NCI-H2029 (cell line): ENCODE results near the gene GNAL.
"Not testable (repeated sequence)": the region's sequence is repeated elsewhere in the genome, so short reads cannot be mapped to it uniquely, and the experiment has no call there.

Experiments
- DNase-seq: peaks from one replicate; lab custom pipeline; 2025; lab: John Stamatoyannopoulos, UW

The GNAL gene

DNA sequence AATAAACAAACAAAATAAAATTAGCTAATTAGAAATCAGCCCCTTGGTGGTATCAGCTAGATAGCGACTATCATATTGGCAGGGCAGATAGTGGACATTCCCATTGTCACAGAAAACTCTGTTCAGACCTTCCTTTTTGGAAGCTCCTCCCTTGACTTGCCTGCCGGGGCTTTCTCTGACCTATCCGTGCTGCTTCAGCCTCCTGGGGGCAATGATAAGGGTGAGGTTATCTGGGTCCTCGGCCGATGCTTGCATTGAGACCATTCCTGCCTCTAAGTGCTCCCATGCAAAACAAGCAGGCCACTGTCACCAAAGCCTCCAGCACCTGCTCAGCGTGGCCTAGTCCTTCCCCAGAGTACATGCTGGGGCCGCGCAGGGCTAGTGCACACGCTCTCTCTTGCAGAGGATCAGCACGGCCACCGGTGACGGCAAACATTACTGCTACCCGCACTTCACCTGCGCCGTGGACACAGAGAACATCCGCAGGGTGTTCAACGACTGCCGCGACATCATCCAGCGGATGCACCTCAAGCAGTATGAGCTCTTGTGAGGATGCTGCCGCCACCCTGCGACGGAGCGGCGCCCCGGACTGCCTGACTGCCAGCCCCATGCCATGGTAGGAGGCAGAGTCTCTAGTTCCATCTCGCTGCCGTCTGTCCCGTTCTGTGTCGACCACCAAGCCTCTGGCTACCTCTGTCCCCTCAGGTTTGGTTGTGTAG lies 191.7 kb downstream of the GNAL start:
- no peak for DNase-seq

DNA sequence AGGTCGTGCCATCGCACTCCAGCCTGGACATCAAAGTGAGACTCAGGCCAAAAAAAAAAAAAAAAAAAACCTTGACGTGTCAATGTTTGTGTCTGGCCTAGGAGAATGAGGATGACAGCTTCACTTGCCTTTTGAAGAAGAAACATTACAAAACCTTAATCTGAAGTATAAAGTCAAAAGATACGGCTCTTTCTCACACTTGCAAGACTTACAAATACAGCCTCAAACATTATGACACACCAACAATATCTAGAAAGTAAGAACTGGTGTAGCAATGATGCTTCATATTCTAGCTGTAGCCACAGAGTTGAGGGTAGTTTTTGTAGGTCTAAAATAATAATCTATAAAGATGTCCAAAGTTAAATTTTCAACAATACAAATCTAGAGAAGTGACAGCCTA lies 193.6 kb downstream of the GNAL start:
- no peak for DNase-seq

DNA sequence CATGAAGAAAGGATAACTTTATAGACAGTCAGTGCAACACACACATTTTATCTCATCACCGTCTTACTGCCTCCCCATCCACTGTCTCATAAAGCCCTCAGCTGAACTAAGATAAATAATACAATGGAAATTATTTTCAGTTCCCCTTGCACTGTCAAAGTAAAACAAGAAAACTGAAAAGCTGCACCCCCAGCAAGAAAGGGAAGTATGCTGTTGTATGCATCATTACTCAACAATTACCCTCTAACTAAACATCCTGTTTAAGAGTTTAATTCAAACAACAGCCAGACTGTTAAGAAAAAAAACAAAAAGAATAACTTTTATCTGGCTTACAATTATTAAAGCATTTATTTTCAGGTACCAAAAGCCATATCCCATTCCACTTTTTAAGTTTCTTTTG lies 194.1 kb downstream of the GNAL start:
- no peak for DNase-seq

DNA sequence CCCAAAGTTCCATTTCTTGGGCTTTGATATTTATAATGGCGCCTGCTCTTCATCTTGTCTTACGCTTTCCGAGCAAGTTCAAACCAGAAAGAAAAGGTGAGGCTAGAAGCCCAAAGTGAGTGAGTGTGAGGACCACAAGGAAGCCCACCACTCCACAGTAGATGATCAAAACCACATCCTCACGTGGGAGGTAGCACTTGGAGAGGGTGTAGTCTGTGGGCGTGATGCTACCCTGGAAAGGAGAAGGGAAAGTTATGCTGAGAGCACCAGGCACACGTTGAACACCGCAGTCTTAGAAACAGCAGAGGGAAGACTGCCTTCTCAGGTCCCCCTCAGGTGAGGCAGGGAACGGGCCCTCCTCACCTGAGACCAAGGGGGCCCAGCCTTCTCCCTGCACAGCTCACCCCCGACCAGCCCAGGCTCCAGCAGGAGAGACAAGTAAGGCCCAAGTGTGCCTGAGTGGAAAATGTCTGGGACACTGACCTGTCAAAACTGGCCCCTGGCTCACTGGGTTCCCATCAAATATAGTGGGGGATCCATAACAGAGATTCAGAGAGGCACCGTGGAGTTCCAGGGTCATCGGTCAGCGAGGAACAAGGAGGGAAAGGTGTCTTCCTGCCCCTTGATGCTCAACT lies 195.4 kb downstream of the GNAL start:
- DNase-seq, result no peak

DNA sequence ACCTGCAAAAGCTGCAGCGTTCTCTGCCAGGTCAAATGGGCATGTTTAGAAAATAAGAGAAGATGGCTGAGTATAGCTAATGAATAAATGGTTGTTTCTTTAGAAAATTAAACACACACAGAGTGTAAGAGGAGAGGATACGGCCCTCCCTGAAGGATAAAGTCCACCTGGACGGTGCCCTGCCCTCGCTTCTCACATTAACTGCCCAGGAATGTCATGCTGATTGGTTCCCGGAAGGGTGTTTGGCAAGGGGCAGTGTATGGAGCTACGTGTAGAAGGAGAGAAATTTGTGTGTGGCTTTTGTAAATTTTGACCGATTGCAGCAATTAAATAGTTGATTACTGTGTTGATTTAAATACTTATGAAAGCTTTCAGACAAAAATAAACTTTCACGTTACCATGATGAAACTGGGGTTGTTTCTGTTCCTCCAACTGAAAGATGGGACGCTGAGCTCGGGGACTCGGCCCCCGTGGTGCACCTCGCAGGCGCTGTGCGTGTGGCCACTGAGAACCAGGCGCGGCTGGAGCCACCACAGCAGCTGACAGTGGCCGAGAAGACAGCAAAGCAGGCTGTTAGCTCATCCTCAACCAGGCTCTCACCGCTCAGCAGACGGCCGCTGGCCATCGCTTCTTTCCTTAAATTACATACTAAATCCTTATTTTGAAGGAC lies 196.3 kb downstream of the GNAL start:
- no peak for DNase-seq

DNA sequence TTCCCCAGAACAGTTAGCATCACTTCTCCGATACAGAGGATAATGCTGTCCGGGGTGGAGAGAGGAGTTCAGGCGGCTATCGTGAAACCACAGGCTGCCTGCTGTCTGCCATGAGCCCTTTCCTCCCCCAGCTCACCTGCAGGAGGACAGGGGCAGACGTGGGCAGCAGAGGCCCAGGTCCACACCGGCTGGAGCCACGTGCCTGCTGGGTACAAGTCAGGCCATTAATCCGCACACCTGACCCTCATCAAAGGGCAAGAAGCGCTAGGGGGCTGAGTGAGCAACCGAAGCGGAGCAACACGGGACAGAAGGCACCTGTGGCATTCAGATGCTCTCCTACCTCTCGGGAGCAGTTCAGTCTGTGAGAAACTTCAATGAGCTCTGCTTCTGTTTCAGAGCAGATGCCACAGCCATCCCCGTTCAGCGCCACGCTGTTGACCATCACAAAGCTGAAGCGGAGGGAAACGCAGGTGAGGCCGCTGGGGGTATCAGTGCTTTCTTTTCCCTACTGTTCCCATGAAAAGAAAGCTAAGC lies 197.6 kb downstream of the GNAL start:
- no peak for DNase-seq

DNA sequence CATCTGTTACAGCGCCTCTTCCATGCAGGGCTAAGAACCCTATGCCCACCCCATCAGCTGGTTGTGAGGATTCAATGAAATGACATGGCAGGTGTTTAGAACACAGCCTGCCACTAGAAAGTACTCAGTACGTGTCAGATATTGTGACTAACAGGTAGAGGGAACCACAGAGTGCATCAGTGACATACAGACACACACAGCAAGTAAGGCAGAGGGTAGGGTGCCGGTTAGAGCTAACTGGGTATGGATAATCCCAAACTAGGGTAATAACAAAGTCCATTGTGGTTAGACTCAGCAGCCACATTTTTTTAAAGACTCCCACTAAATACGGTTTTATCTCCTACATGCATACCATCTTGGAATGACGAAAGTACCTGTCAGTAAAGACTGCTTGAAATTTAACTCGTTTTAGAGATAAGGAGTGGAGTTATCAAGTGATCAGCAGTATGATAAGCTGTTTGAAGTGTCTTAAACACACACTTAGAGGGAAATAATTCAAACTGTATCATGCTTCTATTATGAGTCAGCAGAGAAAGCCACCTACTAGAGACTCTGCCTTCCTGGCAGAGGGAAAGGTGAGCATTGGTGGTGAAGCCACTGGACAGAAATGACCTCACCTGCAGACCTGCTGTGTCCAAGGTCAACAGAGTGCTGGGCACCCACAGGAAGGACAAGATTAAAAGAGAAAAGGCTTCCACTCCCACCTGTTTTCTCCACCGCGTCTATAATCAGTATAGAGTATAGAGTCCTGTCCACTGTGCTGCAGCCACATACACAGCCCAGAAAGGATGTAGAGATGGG lies 198.5 kb downstream of the GNAL start:
- no peak for DNase-seq

DNA sequence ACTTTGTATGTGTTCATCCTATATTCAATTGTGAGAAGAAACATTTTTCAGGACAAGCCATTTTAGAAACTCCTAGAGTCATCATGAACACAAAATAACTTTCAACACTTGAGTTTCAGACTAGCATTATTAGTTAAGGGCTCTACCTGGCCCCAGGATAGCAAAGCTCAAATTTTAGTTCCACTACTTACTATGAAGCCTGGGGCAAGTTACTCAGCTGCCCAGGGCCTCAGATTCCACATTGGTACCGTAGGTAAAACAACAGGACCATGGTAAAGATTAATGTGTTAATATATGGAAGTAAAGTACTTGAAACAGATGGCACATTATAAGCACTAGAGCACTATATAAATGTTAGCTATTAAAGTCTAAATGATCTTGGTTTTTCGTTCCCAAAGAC lies 199.7 kb downstream of the GNAL start:
- DNase-seq, result no peak

DNA sequence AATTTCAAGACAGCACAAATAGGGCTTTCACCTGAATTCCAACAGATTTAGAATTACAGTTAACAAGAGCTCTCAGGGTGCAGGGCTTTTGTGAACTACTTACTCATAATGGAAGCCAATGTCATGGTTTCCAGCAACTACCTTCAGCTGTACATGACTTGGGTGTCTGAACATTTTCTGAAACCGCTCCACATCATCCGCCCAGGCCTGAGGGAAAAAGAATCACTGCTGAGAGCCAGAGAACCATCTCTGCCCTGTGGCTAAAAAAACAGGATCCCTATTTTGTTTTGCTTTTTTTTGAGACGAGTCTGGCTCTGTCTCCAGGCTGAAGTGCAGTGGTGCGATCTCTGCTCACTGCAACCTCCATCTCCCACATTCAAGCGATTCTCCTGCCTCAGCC lies 200.2 kb downstream of the GNAL start:
- no peak for DNase-seq

DNA sequence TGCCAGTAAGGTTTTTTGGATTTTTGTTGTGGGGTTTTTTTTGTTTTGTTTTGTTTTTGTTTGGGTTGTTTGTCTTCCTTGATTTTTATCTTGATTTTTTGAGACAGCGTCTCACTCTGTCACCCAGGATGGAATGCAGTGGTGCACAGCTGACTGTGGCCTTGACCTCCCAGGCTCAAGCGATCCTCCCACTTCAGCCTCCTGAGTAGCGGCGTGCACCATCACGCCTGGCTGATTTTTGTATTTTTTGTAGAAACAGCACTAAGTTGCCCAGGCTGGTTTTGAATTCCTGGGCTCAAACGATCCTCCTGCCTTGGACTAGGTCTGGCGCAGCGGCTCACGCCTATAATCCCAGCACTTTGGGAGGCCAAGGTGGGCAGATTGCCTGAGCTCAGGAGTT lies 202.7 kb downstream of the GNAL start:
- no peak for DNase-seq

DNA sequence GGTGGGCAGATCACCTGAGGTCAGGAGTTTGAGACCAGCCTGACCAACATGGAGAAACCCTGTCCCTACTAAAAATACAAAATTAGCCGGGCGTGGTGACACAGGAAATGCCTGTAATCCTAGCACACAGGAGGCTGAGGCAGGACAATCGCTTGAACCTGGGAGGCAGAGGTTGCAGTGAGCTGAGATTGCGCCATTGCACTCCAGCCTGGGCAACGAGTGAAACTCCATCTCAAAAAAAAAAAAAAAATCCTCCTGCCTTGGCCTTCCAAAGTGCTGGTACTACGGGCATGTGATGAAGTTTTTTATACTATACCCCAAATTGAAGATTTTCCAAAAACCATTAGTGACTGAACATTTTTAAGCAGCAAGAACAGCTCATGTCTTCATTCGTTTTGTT lies 203.4 kb downstream of the GNAL start:
- DNase-seq, result not testable (repeated sequence)

DNA sequence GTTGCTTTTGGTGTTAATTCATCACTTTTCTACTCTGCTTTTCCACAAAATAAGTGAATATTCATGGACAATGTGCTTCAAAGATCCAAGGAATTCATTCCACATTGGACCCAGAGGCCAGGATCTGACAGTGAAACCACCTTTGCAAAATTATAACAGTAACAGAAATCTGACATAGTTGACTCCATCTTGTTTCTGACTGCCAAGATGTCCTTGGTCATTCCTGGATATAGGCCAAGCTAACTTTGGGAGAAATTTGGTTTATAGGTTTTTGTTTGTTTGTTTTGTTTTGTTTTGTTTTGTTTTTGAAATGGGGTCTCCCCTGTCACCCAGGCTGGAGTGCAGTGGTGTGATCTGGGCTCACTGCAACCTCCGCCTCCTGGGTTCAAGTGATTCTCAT lies 208.7 kb downstream of the GNAL start:
- no peak for DNase-seq

DNA sequence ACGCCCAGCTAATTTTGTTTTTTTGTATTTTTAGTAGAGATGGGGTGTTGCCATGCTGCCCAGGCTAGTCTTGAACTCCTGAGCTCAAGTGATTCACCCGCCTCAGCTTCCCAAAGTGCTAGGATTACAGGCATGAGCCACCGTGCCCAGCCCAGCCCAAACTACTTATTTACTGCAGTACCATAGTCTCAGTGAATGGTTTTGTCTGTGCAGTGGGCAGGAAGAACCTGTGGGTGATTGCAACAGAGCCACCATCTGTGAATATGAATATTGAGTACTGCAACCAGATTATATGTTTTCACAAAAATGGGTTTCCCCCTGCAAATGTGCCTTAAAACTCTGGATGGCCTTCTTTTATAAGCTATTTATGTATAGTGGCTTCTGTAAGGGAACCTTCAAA lies 210.0 kb downstream of the GNAL start:
- DNase-seq, result no peak

DNA sequence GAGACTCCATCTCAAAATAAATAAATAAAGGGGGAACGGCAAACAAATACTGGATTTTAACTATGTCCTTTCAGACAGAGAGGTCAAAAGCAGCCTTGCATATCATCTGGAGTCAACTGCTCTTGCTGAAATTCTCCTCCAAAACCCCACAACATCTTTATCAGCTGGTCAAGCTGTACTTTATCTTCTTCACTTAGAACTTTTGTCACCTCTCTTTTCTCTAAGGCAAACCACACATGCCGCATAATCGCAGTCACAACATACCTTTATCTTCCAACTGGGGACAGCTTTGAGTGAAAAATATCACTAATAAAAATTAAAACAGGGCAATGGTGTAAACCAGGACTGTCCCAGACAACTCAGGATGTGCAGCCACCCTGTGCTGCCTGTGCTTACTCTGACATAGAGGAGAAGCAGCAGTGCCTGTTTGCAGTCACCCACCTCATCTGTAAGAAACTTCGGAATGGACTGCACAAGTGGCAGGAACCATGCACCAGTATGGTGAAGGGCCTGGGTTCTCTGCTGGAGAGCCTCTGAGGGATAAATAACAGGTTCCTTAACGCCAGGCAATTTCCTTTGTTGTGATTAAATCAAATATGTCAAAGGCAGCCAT lies 212.9 kb downstream of the GNAL start:
- DNase-seq, result no peak

DNA sequence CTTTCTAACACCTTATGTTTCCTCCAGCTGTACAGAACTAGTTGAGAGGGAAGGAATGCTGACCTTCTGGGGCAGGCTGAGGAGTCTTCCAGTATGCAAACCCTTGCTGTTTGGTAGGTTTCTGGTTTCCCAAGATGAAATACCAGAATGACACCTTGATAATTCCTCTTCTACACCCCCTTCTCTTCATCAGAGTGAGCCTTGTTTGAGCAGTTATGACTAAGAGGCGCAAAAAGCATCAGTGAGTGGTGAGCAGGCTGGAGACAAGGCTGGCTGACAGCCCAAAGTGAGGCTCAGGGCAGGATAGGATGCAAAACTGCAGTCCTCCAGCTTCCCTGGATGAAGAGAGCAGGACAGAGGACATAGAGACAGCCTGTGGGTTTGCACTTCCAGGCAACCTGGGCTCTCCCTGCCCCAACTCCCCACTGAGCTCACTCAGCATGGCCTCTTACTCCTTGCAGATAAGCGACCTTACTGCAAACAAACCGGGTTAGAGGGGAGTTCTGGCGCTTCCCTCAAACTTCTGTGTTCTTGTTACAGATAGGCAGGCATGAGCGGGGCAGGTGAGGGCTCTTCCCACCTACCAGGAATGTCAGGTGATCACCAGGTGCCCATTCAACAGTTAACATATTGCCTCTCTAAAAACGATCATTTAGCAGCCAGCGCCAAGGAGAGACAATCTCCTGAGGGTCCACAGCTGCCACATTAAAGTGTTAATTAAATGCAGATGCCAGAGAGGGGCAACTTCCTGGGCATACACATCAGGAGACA lies 213.6 kb downstream of the GNAL start:
- no peak for DNase-seq

DNA sequence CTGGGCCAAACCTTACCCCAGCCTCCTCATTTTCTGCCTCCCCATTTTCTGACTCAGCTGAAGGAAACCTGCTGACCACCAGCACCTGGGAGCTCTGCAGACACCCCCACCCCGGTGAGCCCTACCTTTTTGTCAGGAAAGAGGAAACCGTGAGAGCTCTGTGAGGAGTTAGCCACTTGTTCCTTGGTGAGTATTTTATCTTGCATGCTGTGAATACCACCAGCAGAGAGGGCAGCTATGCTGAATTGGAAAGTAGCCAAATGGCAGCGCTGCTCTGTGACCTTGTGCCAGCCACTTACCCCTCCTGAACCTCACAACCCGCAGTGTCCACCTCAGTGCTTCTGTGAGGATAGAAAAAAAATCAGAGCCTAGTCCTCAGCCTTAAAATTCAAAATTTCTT lies 216.5 kb downstream of the GNAL start:
- DNase-seq, result no peak

DNA sequence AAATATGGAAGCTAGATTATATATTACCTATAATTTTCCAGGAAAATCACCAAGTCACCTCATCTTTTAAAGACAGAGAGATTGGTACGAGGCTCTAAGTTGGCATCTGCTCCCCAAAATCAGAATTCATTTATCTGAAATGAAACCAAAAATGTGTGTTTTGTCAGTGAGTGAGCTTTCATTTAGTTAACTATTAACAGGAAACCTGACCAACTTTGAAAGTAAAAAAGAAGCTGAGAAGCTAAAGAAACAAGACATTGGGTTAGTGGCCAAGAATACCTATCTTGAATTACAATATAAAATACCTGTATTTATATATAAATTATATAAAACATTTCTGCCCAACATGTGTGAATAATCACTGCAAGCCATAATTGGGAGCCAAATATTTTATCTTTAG lies 217.1 kb downstream of the GNAL start:
- no peak for DNase-seq

DNA sequence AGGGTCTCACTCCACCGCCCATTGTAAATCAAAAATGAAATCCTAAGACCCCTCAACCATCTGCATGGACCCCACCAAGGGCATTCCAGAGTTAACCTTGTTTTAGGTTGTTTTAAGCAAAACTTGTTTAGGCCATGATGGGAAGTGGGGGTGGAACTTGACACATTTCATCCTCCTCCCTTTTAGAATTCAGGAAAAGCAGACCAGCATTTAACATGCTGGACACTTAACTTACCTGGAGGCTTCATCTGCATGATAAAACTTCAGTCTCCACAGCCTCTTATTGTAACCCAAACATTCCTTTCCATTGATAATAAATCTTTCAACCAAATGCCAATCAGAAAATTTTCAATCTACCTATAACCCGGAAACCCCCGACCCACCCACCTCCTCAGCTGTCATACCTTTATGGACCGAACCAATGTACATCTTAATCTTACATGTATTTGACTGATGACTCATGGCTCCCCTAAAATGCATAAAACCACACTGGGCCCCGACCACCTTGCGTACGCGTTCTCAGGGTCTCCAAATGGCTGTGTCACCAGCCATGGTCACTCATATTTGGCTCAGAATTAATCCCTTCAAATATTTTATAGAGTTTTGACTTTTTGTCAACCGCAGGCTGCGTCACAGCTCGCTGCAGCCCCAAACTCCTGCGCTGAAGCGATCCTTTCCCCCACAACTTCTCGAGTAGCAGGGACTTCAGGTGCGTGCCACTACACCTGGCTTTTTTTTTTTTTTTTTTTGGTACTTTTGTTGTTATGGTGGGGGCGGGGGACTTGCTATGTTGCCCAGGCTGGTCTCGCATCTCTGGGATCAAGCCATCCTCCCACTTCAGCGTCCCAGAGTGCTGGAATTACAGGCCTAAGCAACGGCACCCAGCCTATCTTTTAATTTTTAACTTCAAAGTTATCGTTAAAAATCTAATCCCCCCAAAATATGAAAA lies 218.1 kb downstream of the GNAL start:
- DNase-seq, result no peak

DNA sequence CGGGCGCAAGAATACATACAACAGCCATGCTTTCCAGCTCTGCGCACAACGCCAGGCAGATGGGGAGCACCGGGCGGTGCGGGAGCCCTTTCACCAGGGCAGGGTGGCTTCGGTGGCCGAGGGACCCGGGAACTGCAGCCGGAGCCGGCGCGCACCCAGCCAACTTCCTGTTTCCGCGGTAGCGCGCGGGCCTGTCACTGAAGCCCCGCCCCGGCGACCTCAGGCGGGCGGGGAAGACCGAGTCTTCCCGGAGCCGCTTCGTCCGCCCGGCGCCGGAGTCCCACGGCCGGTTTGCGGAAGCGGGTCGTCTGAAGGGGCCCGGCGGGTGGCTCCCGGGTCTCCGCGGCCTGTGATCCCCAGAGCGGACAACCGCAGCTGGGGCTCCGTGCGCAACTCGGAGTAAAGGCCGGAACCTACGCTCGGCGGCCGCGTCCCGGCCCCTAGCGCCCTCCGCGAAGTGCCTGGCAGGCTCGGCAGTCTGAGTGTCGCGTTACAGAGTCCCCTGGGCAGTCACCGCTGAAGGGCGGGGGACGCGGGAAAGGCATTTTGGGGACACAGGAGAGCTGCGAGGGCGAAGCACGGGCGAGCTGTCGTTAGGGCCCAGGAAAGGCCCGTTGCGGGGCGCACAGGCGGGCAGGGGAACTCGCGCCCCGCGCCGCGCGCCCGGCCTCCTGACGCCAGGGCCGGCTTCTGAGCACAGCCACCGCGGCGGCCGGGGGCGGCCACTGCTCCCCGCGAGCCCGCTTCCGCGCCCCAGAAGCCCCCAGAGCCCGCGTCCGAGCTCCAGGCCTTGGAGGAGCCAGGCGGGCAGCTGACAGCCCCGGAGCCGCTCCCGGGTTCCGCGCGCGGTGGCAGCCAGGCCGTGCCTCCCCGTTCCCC lies 219.4 kb downstream of the GNAL start, which contains the start of gene MPPE1:
Gene MPPE1 (minus strand): TSS at position 136 of the 879 bp plus-strand sequence. CDS start 11,053 bp downstream, outside the sequence.
- DNase-seq, result peak; percentile 75
